GM12801 (cell line): Measurements from ENCODE around the gene CAAP1.

Source experiments
- CTCF ChIP-seq: IDR thresholded peaks from one replicate; pipeline ENCODE4 v1.5.1; 2011; ENCODE audit warnings: control low read depth; ENCODE audit not compliant: insufficient read length; ENCODE audit errors: extremely low read depth

Gene CAAP1

GRCh38 chr9:26925609-26926008, 33.0 kb upstream of the CAAP1 start:
- no peak for TF ChIP-seq CTCF

- TF ChIP-seq CTCF, result no peak
Observed at GRCh38 chr9:26919698-26920097, 27.1 kb upstream of the CAAP1 start.

GRCh38 chr9:26913138-26913668, 20.6 kb upstream of the CAAP1 start:
- TF ChIP-seq CTCF, result no peak

- no peak for TF ChIP-seq CTCF
Observed at GRCh38 chr9:26904671-26905070, 12.1 kb upstream of the CAAP1 start.

GRCh38 chr9:26904070-26904469, 11.5 kb upstream of the CAAP1 start:
- no peak for TF ChIP-seq CTCF

GRCh38 chr9:26893030-26893676, 551 bp upstream of the CAAP1 start:
- TF ChIP-seq CTCF, result no peak

GRCh38 chr9:26891726-26892125, 876 bp downstream of the CAAP1 start:
- TF ChIP-seq CTCF, result no peak
